Measurements from ENCODE around the gene CENPN. TPM values are rescaled to one million over a fixed set of nuclear protein-coding genes. Genes with fewer than 3 reads are reported as not detected.

CENPN gene
- polyA plus RNA-seq, 1 experiment, result 23.1 TPM

- POLR2A ChIA-PET, result no interaction called here
- Histone ChIP-seq H3K9me3 (ENCODE audit: control insufficient read depth, insufficient read depth, low read length) (no peaks in the 10 kb centered on the region), H3K4me3 (ENCODE audit: low read depth, low read length) (no peak overlapping the region), H3K27me3 (ENCODE audit: control insufficient read depth, insufficient read depth, low read length) (no peaks in the 10 kb centered on the region), H3K27ac (ENCODE audit: low read depth, low read length) (no peak overlapping the region)
- CTCF ChIA-PET, result interaction anchor here (0.7 to 1.6 kb wide), 4 partner anchors 15 to 73 kb away, joined by 3 to 8 read pairs (median 5); partner anchors contain the start of gene ATMIN
- TF ChIP-seq CTCF (IDR thresholded peaks at IDR 0.05; ENCODE audit: low read depth, low read length), result no peak
- no peak for DNase-seq (ENCODE audit: low read depth, low spot score)
Measured at GRCh38 chr16:80997964-80998620, 8.9 kb upstream of the CENPN start.

GRCh38 chr16:81000873-81001272 lies 6.1 kb upstream of the CENPN start:
- TF ChIP-seq CTCF (IDR thresholded peaks at IDR 0.05; ENCODE audit: low read depth, low read length), result no peak
- POLR2A ChIA-PET, result no interaction called here
- no peak overlapping the region for H3K27ac ChIP-seq (ENCODE audit: low read depth, low read length)
- DNase-seq (ENCODE audit: low read depth, low spot score), result no peak
- CTCF ChIA-PET, result interaction anchor here (1.1 to 5.7 kb wide), 3 partner anchors 36 to 475 kb away, joined by 3 to 47 read pairs (median 3); partner anchors contain the start of gene ATMIN
- H3K9me3 ChIP-seq (ENCODE audit: control insufficient read depth, insufficient read depth, low read length), result no peaks in the 10 kb centered on the region
- H3K27me3 ChIP-seq (ENCODE audit: control insufficient read depth, insufficient read depth, low read length), result no peaks in the 10 kb centered on the region
- no peak overlapping the region for H3K4me3 ChIP-seq (ENCODE audit: low read depth, low read length)

GRCh38 chr16:81001330-81001729 lies 5.7 kb upstream of the CENPN start:
- H3K27ac ChIP-seq (ENCODE audit: low read depth, low read length), result no peak overlapping the region
- ChIA-PET POLR2A (no interaction called here), CTCF (interaction anchor here (5.7 kb wide), 1 partner anchor 35 kb away, joined by 47 read pairs; the partner anchor contains the start of gene ATMIN)
- no peaks in the 10 kb centered on the region for H3K9me3 ChIP-seq (ENCODE audit: control insufficient read depth, insufficient read depth, low read length)
- DNase-seq (ENCODE audit: low read depth, low spot score), result no peak
- H3K27me3 ChIP-seq (ENCODE audit: control insufficient read depth, insufficient read depth, low read length), result no peaks in the 10 kb centered on the region
- no peak for TF ChIP-seq CTCF (IDR thresholded peaks at IDR 0.05; ENCODE audit: low read depth, low read length)
- no peak overlapping the region for H3K4me3 ChIP-seq (ENCODE audit: low read depth, low read length)

GRCh38 chr16:81003064-81003463 lies 4.0 kb upstream of the CENPN start:
- ChIA-PET CTCF (interaction anchor here (1.4 to 5.7 kb wide), 5 partner anchors 13 to 79 kb away, joined by 3 to 120 read pairs (median 8); partner anchors contain the start of gene ATMIN), POLR2A (no interaction called here)
- Histone ChIP-seq H3K9me3 (ENCODE audit: control insufficient read depth, insufficient read depth, low read length) (no peaks in the 10 kb centered on the region), H3K27me3 (ENCODE audit: control insufficient read depth, insufficient read depth, low read length) (no peaks in the 10 kb centered on the region), H3K4me3 (ENCODE audit: low read depth, low read length) (no peak overlapping the region), H3K27ac (ENCODE audit: low read depth, low read length) (no peak overlapping the region)
- no peak for DNase-seq (ENCODE audit: low read depth, low spot score)
- no peak for TF ChIP-seq CTCF (IDR thresholded peaks at IDR 0.05; ENCODE audit: low read depth, low read length)

Data from AG04450 (cell line).